AG09309 (cell line): Measurements from ENCODE around the gene SFXN5.

Source experiments
- DNase-seq: peaks from one replicate; pipeline ENCODE4 v3.0.0-alpha.2; 2010; ENCODE audit warnings: low read depth
- H3K4me3 ChIP-seq: 2 replicates; pipeline ENCODE4 v1.5.1; 2011; ENCODE audit warnings: mild to moderate bottlenecking, low read depth, low read length, moderate library complexity; ENCODE audit not compliant: control insufficient read depth
- CTCF ChIP-seq: IDR thresholded peaks from 2 replicates; pipeline ENCODE4 v1.5.1; 2011; ENCODE audit warnings: mild to moderate bottlenecking, low read depth, low read length, inconsistent platforms; ENCODE audit not compliant: insufficient read depth, control insufficient read depth; ENCODE audit errors: missing control alignments

SFXN5 gene

GRCh38 chr2:72955228-72956049 lies 116.1 kb downstream of the SFXN5 start:
- H3K4me3 ChIP-seq: no peak overlapping the region
- TF ChIP-seq CTCF: no peak
- no peak for DNase-seq

- TF ChIP-seq CTCF: no peak
- no peak for DNase-seq
- H3K4me3 ChIP-seq: no peak overlapping the region
Measured at GRCh38 chr2:72954376-72955227, 116.9 kb downstream of the SFXN5 start.

GRCh38 chr2:72953976-72954375 lies 117.5 kb downstream of the SFXN5 start:
- no peak for DNase-seq
- TF ChIP-seq CTCF: no peak
- H3K4me3 ChIP-seq: no peak overlapping the region

GRCh38 chr2:72953528-72953927 lies 118.0 kb downstream of the SFXN5 start:
- H3K4me3 ChIP-seq: no peak overlapping the region
- no peak for TF ChIP-seq CTCF
- no peak for DNase-seq

DNA sequence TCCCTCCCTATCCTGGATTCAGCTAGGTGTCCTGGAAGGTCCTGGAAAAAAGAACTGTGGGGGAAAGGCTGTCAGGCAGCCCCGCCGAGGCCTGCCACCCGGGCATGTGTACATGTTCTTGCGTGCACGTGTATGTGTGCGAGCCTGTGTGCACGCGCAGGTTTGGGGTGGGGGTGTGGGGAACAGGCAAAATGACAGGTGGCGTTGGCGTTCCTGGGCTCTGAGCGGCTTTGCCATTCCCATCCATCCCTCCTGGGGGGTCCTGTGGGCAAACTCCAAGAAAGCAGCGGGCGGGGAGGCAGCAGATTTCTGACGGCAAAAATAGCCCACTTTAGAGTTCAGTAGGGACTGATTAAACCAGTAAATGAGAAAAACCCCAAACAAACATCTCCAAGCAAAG lies 118.6 kb downstream of the SFXN5 start:
- no peak for TF ChIP-seq CTCF
- no peak overlapping the region for H3K4me3 ChIP-seq

GRCh38 chr2:72952110-72952823 lies 119.2 kb downstream of the SFXN5 start:
- H3K4me3 ChIP-seq: no peak overlapping the region
- no peak for TF ChIP-seq CTCF
- no peak for DNase-seq

More for the DNA sequence above, 118.6 kb downstream of the SFXN5 start:
- no peak for DNase-seq
